OCI-LY7 (cell line): Measurements from ENCODE around the gene RBM20. TPM values are rescaled to one million over a fixed set of nuclear protein-coding genes. Genes with fewer than 3 reads are reported as not detected.

Source experiments
- BruUV-seq: library from RNA; stranded (reverse); fragments of 400-500 nt; replicated peaks from 2 replicates; lab custom pipeline; 2021; lab: Mats Ljungman, UMichigan
- CTCF ChIA-PET: fragments of 300-600 bp; sonication (Branson Sonifier 250); formaldehyde crosslinking; loops from one replicate; lab custom pipeline; 2022; ENCODE audit warnings: antibody characterized with exemption; ENCODE audit not compliant: unreplicated experiment; lab: Charles Lee
- POLR2A ChIA-PET: fragments of 300-600 bp; sonication (Branson Sonifier 250); formaldehyde crosslinking; loops from one replicate; lab custom pipeline; 2022; ENCODE audit warnings: antibody characterized with exemption; lab: Charles Lee
- DNase-seq: peaks from one replicate; pipeline ENCODE4 v3.0.0-alpha.2; 2015; ENCODE audit warnings: low spot score
- H2AFZ ChIP-seq: fragments of 200-600 bp; sonication (generic), shearing (Covaris generic); 2 replicates; pipeline ENCODE4 v1.6.1; 2014; ENCODE audit warnings: mild to moderate bottlenecking, antibody characterized with exemption, low read length, moderate library complexity
- H3K27ac ChIP-seq: fragments of 200-600 bp; sonication (generic); 2 replicates; pipeline ENCODE4 v1.5.1; 2014; ENCODE audit warnings: mixed run types, low read depth, mild to moderate bottlenecking, moderate library complexity, low read length, inconsistent platforms; ENCODE audit not compliant: poor library complexity, severe bottlenecking
- H3K36me3 ChIP-seq: fragments of 200-600 bp; sonication (generic); 2 replicates; pipeline ENCODE4 v1.6.1; 2014; ENCODE audit warnings: mild to moderate bottlenecking, antibody characterized with exemption, low read length, moderate library complexity, mixed read lengths; ENCODE audit not compliant: insufficient read depth
- H3K4me1 ChIP-seq: fragments of 200-600 bp; sonication (generic); 2 replicates; pipeline ENCODE4 v1.5.1; 2014; ENCODE audit warnings: mild to moderate bottlenecking, low read length; ENCODE audit not compliant: insufficient read depth, poor library complexity, severe bottlenecking
- H3K4me2 ChIP-seq: fragments of 200-600 bp; sonication (generic); 2 replicates; pipeline ENCODE4 v1.6.1; 2014; ENCODE audit warnings: mild to moderate bottlenecking, low read length
- H3K4me3 ChIP-seq: fragments of 200-600 bp; sonication (generic); 2 replicates; pipeline ENCODE4 v1.5.1; 2014; ENCODE audit warnings: mild to moderate bottlenecking, low read depth, low read length; ENCODE audit not compliant: poor library complexity, severe bottlenecking
- H3K79me2 ChIP-seq: fragments of 200-600 bp; sonication (generic); 2 replicates; pipeline ENCODE4 v1.6.1; 2016; ENCODE audit warnings: low read depth, mild to moderate bottlenecking, low read length, moderate library complexity, mixed read lengths; ENCODE audit not compliant: insufficient read depth
- H3K9me2 ChIP-seq: fragments of 200-600 bp; sonication (generic); 2 replicates; pipeline ENCODE4 v1.6.1; 2016; ENCODE audit warnings: mild to moderate bottlenecking, low read length, mixed read lengths; ENCODE audit not compliant: insufficient read depth
- H3K9me3 ChIP-seq: fragments of 200-600 bp; sonication (generic); 2 replicates; pipeline ENCODE4 v1.6.1; 2014; ENCODE audit warnings: mild to moderate bottlenecking, mixed run types, low read length, mixed read lengths
- H4K20me1 ChIP-seq: fragments of 200-600 bp; sonication (generic); 2 replicates; pipeline ENCODE4 v1.6.1; 2014; ENCODE audit warnings: mild to moderate bottlenecking, antibody characterized with exemption, low read length, moderate library complexity, mixed read lengths; ENCODE audit not compliant: insufficient read depth
- EZH2phosphoT487 ChIP-seq: fragments of 200-600 bp; sonication (generic); IDR thresholded peaks from 2 replicates; pipeline ENCODE4 v1.6.1; 2018; ENCODE audit warnings: low read depth, borderline replicate concordance, mild to moderate bottlenecking, mixed run types, antibody characterized with exemption, low read length, moderate library complexity, mixed read lengths
- intact Hi-C: fragments of 100-400 bp; cut with micrococcal nuclease; formaldehyde crosslinking; loops from one replicate; pipeline ENCODE4 v1.10.0; 2022; ENCODE audit not compliant: unreplicated experiment
- total RNA-seq, 2 experiments: library from RNA; depleted of rRNA in 1 of 2; stranded (reverse); fragments of >200 nt in 1 of 2; shearing (Covaris generic) in 1 of 2; gene quantifications; 2 replicates each; pipeline ENCODE4 v1.2.3, GENCODE V29; 2014 to 2022
- TF ChIP-seq, protein P1 (sequence below): fragments of 200-600 bp; sonication (generic); conservative IDR thresholded peaks from 2 replicates; pipeline ENCODE4 v1.5.1; 2014; ENCODE audit warnings: mild to moderate bottlenecking, antibody characterized with exemption, low read length, moderate library complexity, mixed read lengths

RBM20 gene
- total RNA-seq, 2 experiments from 2014 or later = 0.35 to 1.0 TPM

DNA sequence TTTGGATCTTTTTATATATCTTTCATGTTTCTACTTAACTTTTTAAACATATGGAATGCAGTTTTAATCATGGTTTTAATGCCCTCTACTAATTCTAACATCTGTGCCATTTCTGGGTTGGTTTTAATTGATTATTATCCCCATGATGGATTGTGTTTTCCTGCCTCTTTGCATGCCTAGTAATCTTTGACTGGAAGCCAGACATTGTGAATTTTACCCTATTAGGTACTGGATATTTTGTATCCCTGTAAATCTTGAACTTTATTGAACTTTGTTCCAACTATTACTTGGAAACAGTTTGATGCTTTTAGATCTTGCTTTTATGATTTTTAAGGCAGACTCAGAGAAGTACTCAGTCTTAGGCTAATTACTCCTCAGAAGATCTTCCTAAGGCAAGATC is 16.0 kb upstream of the RBM20 start:
- POLR2A ChIA-PET = no interaction called here
- intact Hi-C loops = no loop called here
- TF ChIP-seq, protein P1, sequence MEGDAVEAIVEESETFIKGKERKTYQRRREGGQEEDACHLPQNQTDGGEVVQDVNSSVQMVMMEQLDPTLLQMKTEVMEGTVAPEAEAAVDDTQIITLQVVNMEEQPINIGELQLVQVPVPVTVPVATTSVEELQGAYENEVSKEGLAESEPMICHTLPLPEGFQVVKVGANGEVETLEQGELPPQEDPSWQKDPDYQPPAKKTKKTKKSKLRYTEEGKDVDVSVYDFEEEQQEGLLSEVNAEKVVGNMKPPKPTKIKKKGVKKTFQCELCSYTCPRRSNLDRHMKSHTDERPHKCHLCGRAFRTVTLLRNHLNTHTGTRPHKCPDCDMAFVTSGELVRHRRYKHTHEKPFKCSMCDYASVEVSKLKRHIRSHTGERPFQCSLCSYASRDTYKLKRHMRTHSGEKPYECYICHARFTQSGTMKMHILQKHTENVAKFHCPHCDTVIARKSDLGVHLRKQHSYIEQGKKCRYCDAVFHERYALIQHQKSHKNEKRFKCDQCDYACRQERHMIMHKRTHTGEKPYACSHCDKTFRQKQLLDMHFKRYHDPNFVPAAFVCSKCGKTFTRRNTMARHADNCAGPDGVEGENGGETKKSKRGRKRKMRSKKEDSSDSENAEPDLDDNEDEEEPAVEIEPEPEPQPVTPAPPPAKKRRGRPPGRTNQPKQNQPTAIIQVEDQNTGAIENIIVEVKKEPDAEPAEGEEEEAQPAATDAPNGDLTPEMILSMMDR = no peak
- no peak for TF ChIP-seq EZH2phosphoT487
- H3K9me3 ChIP-seq = no peaks in the 10 kb centered on the region
- DNase-seq = no peak
- CTCF ChIA-PET = no interaction called here
- H3K4me2 ChIP-seq = no peak overlapping the region
- no peak overlapping the region for H2AFZ ChIP-seq
- no peaks in the 10 kb centered on the region for H3K9me2 ChIP-seq
- no peak overlapping the region for H3K27ac ChIP-seq
- H3K4me3 ChIP-seq = no peak overlapping the region
- no peaks in the 10 kb centered on the region for H3K36me3 ChIP-seq
- BruUV-seq = no TSS peak
- H4K20me1 ChIP-seq = no peaks in the 10 kb centered on the region
- H3K79me2 ChIP-seq = no peaks in the 10 kb centered on the region
- H3K4me1 ChIP-seq = no peaks in the 10 kb centered on the region

DNA sequence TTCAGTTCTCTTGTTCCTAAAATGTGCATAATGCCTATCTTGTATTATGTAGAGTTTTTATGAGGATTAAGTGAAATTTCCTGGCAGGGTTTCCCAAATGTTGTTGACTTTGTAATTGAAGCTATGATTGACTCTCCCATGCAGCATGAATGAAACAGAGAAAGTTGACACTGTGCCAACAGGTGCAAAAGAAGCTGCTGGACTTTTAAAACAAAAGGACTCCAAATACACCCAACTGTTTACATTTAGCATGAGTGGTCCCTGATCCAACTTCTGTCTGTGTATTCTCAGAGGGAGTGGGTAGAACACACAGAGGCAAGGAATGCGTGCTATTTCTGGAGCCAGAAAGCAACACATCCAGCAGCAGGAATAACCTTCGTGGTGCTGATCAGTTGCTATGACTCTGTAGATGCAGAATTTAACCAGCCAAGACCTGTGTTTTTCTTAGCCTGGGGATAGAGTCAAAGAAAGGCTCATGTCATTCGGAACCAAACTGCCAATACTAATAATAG is 14.4 kb upstream of the RBM20 start:
- H3K4me2 ChIP-seq = no peak overlapping the region
- H3K4me3 ChIP-seq = no peak overlapping the region
- H4K20me1 ChIP-seq = no peaks in the 10 kb centered on the region
- H3K36me3 ChIP-seq = no peaks in the 10 kb centered on the region
- H3K9me2 ChIP-seq = no peaks in the 10 kb centered on the region
- TF ChIP-seq, protein P1 = no peak
- no peak for TF ChIP-seq EZH2phosphoT487
- H3K4me1 ChIP-seq = no peaks in the 10 kb centered on the region
- no peak overlapping the region for H2AFZ ChIP-seq
- H3K27ac ChIP-seq = no peak overlapping the region
- BruUV-seq = no TSS peak
- no peaks in the 10 kb centered on the region for H3K79me2 ChIP-seq
- no peak for DNase-seq
- POLR2A ChIA-PET = interaction anchor here (0.7 kb wide), 1 partner anchor 12 kb away, joined by 3 read pairs; no protein-coding TSS in a partner anchor
- CTCF ChIA-PET = no interaction called here
- H3K9me3 ChIP-seq = no peaks in the 10 kb centered on the region
- intact Hi-C loops = no loop called here

DNA sequence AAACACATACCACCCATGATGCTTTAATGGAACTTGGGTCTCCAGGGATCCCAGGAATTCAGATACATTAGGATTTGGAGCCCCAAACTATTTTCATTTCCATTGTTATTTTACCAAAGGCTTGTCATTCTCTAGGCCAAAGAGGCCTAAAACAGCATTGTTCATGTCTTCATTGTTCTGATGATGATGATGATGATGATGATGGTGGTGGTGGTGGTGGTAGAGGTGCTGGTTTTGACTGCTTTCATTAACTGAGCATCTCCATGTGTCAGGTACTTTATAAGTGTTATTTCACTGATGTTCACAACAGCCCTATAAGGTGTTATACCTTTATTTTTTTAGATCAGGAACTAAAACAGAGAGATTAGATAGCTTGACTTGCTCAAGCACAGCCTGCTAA is 12.2 kb upstream of the RBM20 start:
- no peaks in the 10 kb centered on the region for H3K79me2 ChIP-seq
- intact Hi-C loops = no loop called here
- H4K20me1 ChIP-seq = no peaks in the 10 kb centered on the region
- no peaks in the 10 kb centered on the region for H3K4me1 ChIP-seq
- no peak overlapping the region for H3K4me2 ChIP-seq
- no TSS peak for BruUV-seq
- H3K4me3 ChIP-seq = no peak overlapping the region
- no peaks in the 10 kb centered on the region for H3K36me3 ChIP-seq
- no peaks in the 10 kb centered on the region for H3K9me2 ChIP-seq
- no peak for DNase-seq
- H3K9me3 ChIP-seq = no peaks in the 10 kb centered on the region
- no peak overlapping the region for H3K27ac ChIP-seq
- ChIA-PET POLR2A (interaction anchor here (1.7 kb wide), 1 partner anchor 9 kb away, joined by 8 read pairs; no protein-coding TSS in a partner anchor), CTCF (no interaction called here)
- no peak overlapping the region for H2AFZ ChIP-seq
- no peak for TF ChIP-seq EZH2phosphoT487
- TF ChIP-seq, protein P1 = no peak
